Fibroblast of pulmonary artery (primary cell): Measurements from ENCODE around the gene SLC25A1.

ENCODE experiments used
- DNase-seq: peaks from one replicate; pipeline ENCODE4 v3.0.0-alpha.2; 2010; ENCODE audit warnings: low read depth
- H3K4me3 ChIP-seq: replicated peaks from 2 replicates; pipeline ENCODE4 v1.5.1; 2011; ENCODE audit warnings: low read depth, mild to moderate bottlenecking, control low read depth, low read length, moderate library complexity
- CTCF ChIP-seq: IDR thresholded peaks from 2 replicates; pipeline ENCODE4 v1.5.1; 2011; ENCODE audit warnings: mild to moderate bottlenecking, control low read depth, low read length, inconsistent platforms; ENCODE audit errors: missing control alignments

Gene SLC25A1

GRCh38 chr22:19152942-19153883 lies 25.3 kb downstream of the SLC25A1 start:
- no peak for TF ChIP-seq CTCF
- H3K4me3 ChIP-seq: no peak overlapping the region
- no peak for DNase-seq

GRCh38 chr22:19151329-19152191 lies 27.0 kb downstream of the SLC25A1 start:
- no peak for TF ChIP-seq CTCF
- DNase-seq: no peak
- H3K4me3 ChIP-seq: no peak overlapping the region

- no peak for DNase-seq
- no peak for TF ChIP-seq CTCF
- no peak overlapping the region for H3K4me3 ChIP-seq
These were observed 27.8 kb downstream of the SLC25A1 start for GRCh38 chr22:19150482-19151328.

- TF ChIP-seq CTCF: no peak
- DNase-seq: no peak
- no peak within 1 kb of the TSS for H3K4me3 ChIP-seq
These were observed 28.5 kb downstream of the SLC25A1 start, which contains the start of gene GSC2 for GRCh38 chr22:19149991-19150390. Gene GSC2, minus strand, starts transcription at chr22:19150292. Its CDS starts 9 bp downstream, at chr22:19150283.

GRCh38 chr22:19149047-19149883 lies 29.3 kb downstream of the SLC25A1 start:
- no peak overlapping the region for H3K4me3 ChIP-seq
- no peak for DNase-seq
- TF ChIP-seq CTCF: no peak
